Measurements from ENCODE around the gene TEF.

GRCh38 chr22:41383085-41383484, 1.3 kb downstream of the TEF start:
- TF ChIP-seq CTCF (conservative IDR thresholded peaks at IDR 0.05) (no peak), EZH2 (IDR thresholded peaks at IDR 0.05; ENCODE audit: low read depth) (no peak)
